ENCODE measurements around the gene ATP6V1B1.

DNA sequence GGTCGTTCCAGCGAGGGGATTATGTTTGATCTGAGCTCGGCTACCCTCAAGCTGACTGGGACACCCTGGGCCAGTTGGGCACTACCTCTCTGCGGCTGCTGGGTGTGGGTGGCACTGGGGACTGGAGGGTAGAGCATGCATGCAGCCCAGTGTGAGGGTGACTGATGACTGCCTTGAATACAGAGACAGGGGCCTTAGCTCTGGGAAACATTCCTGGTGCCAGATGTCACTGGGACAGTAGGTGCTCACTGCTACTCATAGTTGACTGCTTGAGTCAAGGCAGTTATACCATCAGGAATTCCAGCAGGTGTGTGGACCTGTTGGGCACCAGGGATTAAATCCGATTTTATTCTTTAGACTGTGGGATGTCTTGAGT lies 33.6 kb upstream of the ATP6V1B1 start:
- TF ChIP-seq POLR2AphosphoS5 (IDR thresholded peaks at IDR 0.05; ENCODE audit: low read depth, low read length) (no peak), SP1 (IDR thresholded peaks at IDR 0.05) (no peak), SP1 (CRISPR knock-in tag; IDR thresholded peaks at IDR 0.05) (no peak), FOXK2 (IDR thresholded peaks at IDR 0.05) (no peak), TIGD3 (CRISPR knock-in tag; IDR thresholded peaks at IDR 0.05; ENCODE audit: borderline replicate concordance) (no peak), CTCF (CRISPR knock-in tag; IDR thresholded peaks at IDR 0.05) (no peak), MAFF (IDR thresholded peaks at IDR 0.05; ENCODE audit: low read depth, low read length) (no peak)
- TF ChIP-seq, protein P1, sequence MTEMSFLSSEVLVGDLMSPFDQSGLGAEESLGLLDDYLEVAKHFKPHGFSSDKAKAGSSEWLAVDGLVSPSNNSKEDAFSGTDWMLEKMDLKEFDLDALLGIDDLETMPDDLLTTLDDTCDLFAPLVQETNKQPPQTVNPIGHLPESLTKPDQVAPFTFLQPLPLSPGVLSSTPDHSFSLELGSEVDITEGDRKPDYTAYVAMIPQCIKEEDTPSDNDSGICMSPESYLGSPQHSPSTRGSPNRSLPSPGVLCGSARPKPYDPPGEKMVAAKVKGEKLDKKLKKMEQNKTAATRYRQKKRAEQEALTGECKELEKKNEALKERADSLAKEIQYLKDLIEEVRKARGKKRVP (CRISPR knock-in tag; IDR thresholded peaks at IDR 0.05), result no peak

Data from HepG2 (cell line).